RCC 7860 (cell line): ENCODE results near the gene FLYWCH2.
"Not testable (repeated sequence)": the region's sequence is repeated elsewhere in the genome, so short reads cannot be mapped to it uniquely, and the experiment has no call there.

Source experiments
- DNase-seq: peaks from one replicate; pipeline ENCODE4 v3.0.0-alpha.2; 2015; ENCODE audit warnings: low spot score
- FAIRE-seq: peaks from 2 replicates; lab custom pipeline; 2012; peaks lifted over from hg19 to GRCh38; lab: Jason Lieb, UNC

FLYWCH2 gene

GRCh38 chr16:2881783-2882649, 999 bp upstream of the FLYWCH2 start:
- no peak for DNase-seq
- no peak for FAIRE-seq

GRCh38 chr16:2883458-2883908, 468 bp downstream of the FLYWCH2 start:
- DNase-seq, result no peak
- FAIRE-seq, result no peak

- no peak for DNase-seq
- FAIRE-seq, result no peak
Measured at GRCh38 chr16:2884041-2884451, 1.0 kb downstream of the FLYWCH2 start.

- FAIRE-seq (no peak), DNase-seq (no peak)
Measured at GRCh38 chr16:2894231-2894630, 11.2 kb downstream of the FLYWCH2 start.

GRCh38 chr16:2895813-2896212, 12.8 kb downstream of the FLYWCH2 start:
- peak; percentile 75 for FAIRE-seq

GRCh38 chr16:2896480-2897010, 13.5 kb downstream of the FLYWCH2 start:
- DNase-seq, result no peak
- FAIRE-seq, result no peak

More at GRCh38 chr16:2895813-2896212, 12.8 kb downstream of the FLYWCH2 start:
- DNase-seq, result peak; percentile 76

- no peak for FAIRE-seq
- DNase-seq, result peak; percentile 49
Measured at GRCh38 chr16:2897110-2897509, 14.1 kb downstream of the FLYWCH2 start.

GRCh38 chr16:2898831-2899563, 16.0 kb downstream of the FLYWCH2 start:
- DNase-seq, result no peak
- no peak for FAIRE-seq

GRCh38 chr16:2899564-2900072, 16.6 kb downstream of the FLYWCH2 start:
- no peak for DNase-seq
- no peak for FAIRE-seq

GRCh38 chr16:2900526-2901075, 17.6 kb downstream of the FLYWCH2 start:
- FAIRE-seq, result no peak
- DNase-seq, result no peak

- DNase-seq, result no peak
- no peak for FAIRE-seq
Measured at GRCh38 chr16:2902337-2903130, 19.5 kb downstream of the FLYWCH2 start.

- FAIRE-seq (peak; percentile 49), DNase-seq (peak; percentile 77)
Measured at GRCh38 chr16:2904100-2904921, 21.3 kb downstream of the FLYWCH2 start.

GRCh38 chr16:2904922-2905240, 21.9 kb downstream of the FLYWCH2 start:
- DNase-seq, result no peak

GRCh38 chr16:2905241-2905987, 22.4 kb downstream of the FLYWCH2 start:
- DNase-seq, result peak; percentile 97
- FAIRE-seq, result peak; percentile 70

More at GRCh38 chr16:2904922-2905240, 21.9 kb downstream of the FLYWCH2 start:
- FAIRE-seq, result no peak

GRCh38 chr16:2905988-2906387, 23.0 kb downstream of the FLYWCH2 start:
- DNase-seq (no peak), FAIRE-seq (no peak)

GRCh38 chr16:2907084-2907753, 24.2 kb downstream of the FLYWCH2 start:
- FAIRE-seq, result not testable (repeated sequence)
- peak; percentile 38 for DNase-seq

- DNase-seq (no peak), FAIRE-seq (no peak)
Measured at GRCh38 chr16:2910441-2910969, 27.5 kb downstream of the FLYWCH2 start.
